IMR-90 (cell line): Measurements from ENCODE around the gene RPUSD1. TPM values are rescaled to one million over a fixed set of nuclear protein-coding genes. Genes with fewer than 3 reads are reported as not detected.

Experiments used
- ATAC-seq: fragments of 200-7000 bp; cut with Tn5 transposase; 2 replicates; pipeline ENCODE4 v1.9.1; 2020; ENCODE audit warnings: low read depth, mild to moderate bottlenecking, moderate library complexity
- BruUV-seq: library from RNA; stranded (reverse); fragments of 400-500 nt; replicated peaks from 2 replicates; lab custom pipeline; 2021; lab: Mats Ljungman, UMichigan
- CTCF ChIA-PET: fragments of 300-600 bp; formaldehyde crosslinking; extraction: SDS; loops from one replicate; lab custom pipeline; 2021; ENCODE audit warnings: antibody characterized with exemption; lab: Yijun Ruan, JAX
- POLR2A ChIA-PET: fragments of 300-600 bp; sonication (Branson Sonifier 250); formaldehyde crosslinking; loops from one replicate; lab custom pipeline; 2022; ENCODE audit warnings: antibody characterized with exemption; ENCODE audit not compliant: unreplicated experiment; lab: Charles Lee
- DNase-seq: peaks from one replicate; pipeline ENCODE4 v3.0.0; 2013
- H2AFZ ChIP-seq: replicated peaks from 2 replicates; pipeline ENCODE3; 2013; ENCODE audit warnings: low read length, mild to moderate bottlenecking; ENCODE audit not compliant: poor library complexity
- H2AK5ac ChIP-seq: 2 replicates; pipeline ENCODE4 v1.6.1; 2013; ENCODE audit warnings: low read depth, low read length, inconsistent platforms
- H2AK9ac ChIP-seq: replicated peaks from 2 replicates; pipeline ENCODE3; 2013; ENCODE audit warnings: mild to moderate bottlenecking, low read depth, low read length, moderate library complexity; ENCODE audit not compliant: poor library complexity
- H2BK120ac ChIP-seq: 2 replicates; pipeline ENCODE4 v1.6.1; 2013; ENCODE audit warnings: low read depth, low read length, inconsistent platforms
- H2BK15ac ChIP-seq: 3 replicates; pipeline ENCODE4 v1.6.1; 2013; ENCODE audit warnings: low read depth, low read length, inconsistent platforms
- H2BK20ac ChIP-seq: 2 replicates; pipeline ENCODE4 v1.6.1; 2013; ENCODE audit warnings: low read depth, mild to moderate bottlenecking, inconsistent platforms, low read length, moderate library complexity
- H2BK5ac ChIP-seq: 2 replicates; pipeline ENCODE4 v1.6.1; 2013; ENCODE audit warnings: mild to moderate bottlenecking, low read depth, low read length, inconsistent platforms; ENCODE audit not compliant: poor library complexity, severe bottlenecking
- H3K14ac ChIP-seq: replicated peaks from 2 replicates; pipeline ENCODE4 v1.6.1; 2013; ENCODE audit warnings: low read depth, low read length, inconsistent platforms
- H3K18ac ChIP-seq: 2 replicates; pipeline ENCODE4 v1.6.1; 2013; ENCODE audit warnings: low read depth, low read length, control low read depth
- H3K23ac ChIP-seq: 2 replicates; pipeline ENCODE4 v1.6.1; 2013; ENCODE audit warnings: low read depth, low read length, inconsistent platforms
- H3K27ac ChIP-seq: 2 replicates; pipeline ENCODE4 v1.5.1; 2013; ENCODE audit warnings: mild to moderate bottlenecking, control low read depth, low read length; ENCODE audit not compliant: insufficient read depth
- H3K27me3 ChIP-seq: 2 replicates; pipeline ENCODE4 v1.6.1; 2013; ENCODE audit warnings: low read length; ENCODE audit not compliant: control insufficient read depth, insufficient read depth
- H3K36me3 ChIP-seq: 2 replicates; pipeline ENCODE4 v1.6.1; 2013; ENCODE audit warnings: low read length, mixed read lengths; ENCODE audit not compliant: control insufficient read depth, insufficient read depth
- H3K4ac ChIP-seq: 2 replicates; pipeline ENCODE4 v1.6.1; 2013; ENCODE audit warnings: low read depth, low read length, inconsistent platforms
- H3K4me1 ChIP-seq: 2 replicates; pipeline ENCODE4 v1.6.1; 2013; ENCODE audit warnings: low read length, mixed read lengths; ENCODE audit not compliant: control insufficient read depth, insufficient read depth
- H3K4me2 ChIP-seq: 2 replicates; pipeline ENCODE4 v1.6.1; 2013; ENCODE audit warnings: low read depth, mild to moderate bottlenecking, control low read depth, low read length, moderate library complexity
- H3K4me3 ChIP-seq: 2 replicates; pipeline ENCODE4 v1.5.1; 2013; ENCODE audit warnings: low read depth, mild to moderate bottlenecking, control low read depth, low read length, moderate library complexity; ENCODE audit not compliant: insufficient read depth
- H3K56ac ChIP-seq: 2 replicates; pipeline ENCODE4 v1.6.1; 2013; ENCODE audit warnings: low read length, inconsistent platforms; ENCODE audit not compliant: insufficient read depth; ENCODE audit errors: extremely low read depth
- H3K79me1 ChIP-seq, 2 experiments: 2 replicates each; pipeline ENCODE4 v1.6.1; 2013; ENCODE audit warnings: low read length in 2 of 2, inconsistent platforms in 1 of 2, low read depth in 1 of 2
- H3K9ac ChIP-seq: 2 replicates; pipeline ENCODE4 v1.6.1; 2013; ENCODE audit warnings: low read depth, low read length, control low read depth
- H3K9me1 ChIP-seq: 2 replicates; pipeline ENCODE4 v1.6.1; 2013; ENCODE audit warnings: low read length, inconsistent platforms; ENCODE audit not compliant: insufficient read depth
- H3K9me3 ChIP-seq: 2 replicates; pipeline ENCODE4 v1.6.1; 2013; ENCODE audit warnings: low read length; ENCODE audit not compliant: control insufficient read depth, insufficient read depth
- H4K20me1 ChIP-seq: 2 replicates; pipeline ENCODE4 v1.6.1; 2013; ENCODE audit warnings: low read length, inconsistent platforms; ENCODE audit not compliant: insufficient read depth
- H4K5ac ChIP-seq: 2 replicates; pipeline ENCODE4 v1.6.1; 2013; ENCODE audit warnings: mild to moderate bottlenecking, low read depth, low read length, control low read depth
- H4K8ac ChIP-seq, 2 experiments: 2 replicates each; pipeline ENCODE4 v1.6.1; 2013; ENCODE audit warnings: low read depth in 2 of 2, low read length in 2 of 2, control low read depth in 1 of 2, inconsistent platforms in 1 of 2
- H4K91ac ChIP-seq: 2 replicates; pipeline ENCODE4 v1.6.1; 2013; ENCODE audit warnings: low read depth, low read length, inconsistent platforms; ENCODE audit not compliant: insufficient read depth
- BHLHE40 ChIP-seq: fragments of 150-350 bp; IDR thresholded peaks from 2 replicates; pipeline ENCODE4 v1.6.1; 2016; ENCODE audit warnings: mild to moderate bottlenecking, low read depth, low read length
- CEBPB ChIP-seq: IDR thresholded peaks from 2 replicates; pipeline ENCODE4 v1.6.1; 2012; ENCODE audit warnings: low read depth, low read length, improper control_type of control experiment
- CHD1 ChIP-seq: IDR thresholded peaks from 2 replicates; pipeline ENCODE4 v1.6.1; 2012; ENCODE audit warnings: low read depth, low read length, improper control_type of control experiment
- FOS ChIP-seq: fragments of 150-350 bp; IDR thresholded peaks from 2 replicates; pipeline ENCODE4 v1.6.1; 2016; ENCODE audit warnings: low read depth, low read length
- MAFK ChIP-seq: IDR thresholded peaks from 2 replicates; pipeline ENCODE4 v1.6.1; 2012; ENCODE audit warnings: low read depth, low read length, improper control_type of control experiment
- MAZ ChIP-seq: IDR thresholded peaks from 2 replicates; pipeline ENCODE4 v1.6.1; 2012; ENCODE audit warnings: low read depth, mild to moderate bottlenecking, low read length, improper control_type of control experiment, moderate library complexity, borderline replicate concordance
- MXI1 ChIP-seq: IDR thresholded peaks from 2 replicates; pipeline ENCODE4 v1.6.1; 2012; ENCODE audit warnings: low read depth, mild to moderate bottlenecking, low read length, moderate library complexity, borderline replicate concordance
- NFE2L2 ChIP-seq: fragments of 150-350 bp; IDR thresholded peaks from 2 replicates; pipeline ENCODE4 v1.6.1; 2016; ENCODE audit warnings: low read depth, mild to moderate bottlenecking, low read length
- POLR2A ChIP-seq: IDR thresholded peaks from 2 replicates; pipeline ENCODE4 v1.6.1; 2012; ENCODE audit warnings: mild to moderate bottlenecking, low read depth, low read length
- RAD21 ChIP-seq: IDR thresholded peaks from 2 replicates; pipeline ENCODE4 v1.6.1; 2012; ENCODE audit warnings: low read length, improper control_type of control experiment
- RCOR1 ChIP-seq: IDR thresholded peaks from 2 replicates; pipeline ENCODE4 v1.6.1; 2012; ENCODE audit warnings: mild to moderate bottlenecking, low read length, improper control_type of control experiment; ENCODE audit not compliant: insufficient replicate concordance
- RFX5 ChIP-seq: IDR thresholded peaks from 2 replicates; pipeline ENCODE4 v1.8.0; 2012; ENCODE audit warnings: low read depth, mild to moderate bottlenecking, low read length, moderate library complexity
- SMC3 ChIP-seq: fragments of 150-350 bp; IDR thresholded peaks from 2 replicates; pipeline ENCODE4 v1.6.1; 2016; ENCODE audit warnings: low read depth, mild to moderate bottlenecking, antibody characterized with exemption, low read length, moderate library complexity
- WGBS, 2 experiments: methylation state at CpG; one replicate each; pipeline versions ENCODE4 v1.1.5 to v1.1.7; 2013; ENCODE audit warnings: missing lambda C conversion rate in 2 of 2; ENCODE audit not compliant: insufficient read length in 1 of 2; ENCODE audit errors: extremely low coverage in 2 of 2; 5-methylcytosine and 5-hydroxymethylcytosine counted together
- dilution Hi-C: fragments of 300-500 bp; cut with HindIII; formaldehyde crosslinking; loops from one replicate; pipeline ENCODE4 v1.14.3; 2018; ENCODE audit warnings: low sequenced_read_pairs; ENCODE audit not compliant: unreplicated experiment
- in situ Hi-C: fragments of 300-500 bp; cut with MboI; formaldehyde crosslinking; loops from 3 replicates; pipeline ENCODE4 v1.14.3; 2019; ENCODE audit warnings: low sequenced_read_pairs, inconsistent platforms, mixed read lengths
- intact Hi-C: fragments of 100-400 bp; cut with micrococcal nuclease; formaldehyde crosslinking; loops from 2 replicates; pipeline ENCODE4 v1.10.0; 2022
- polyA plus RNA-seq, 3 experiments: library from polyadenylated mRNA; depleted of rRNA; stranded (reverse); fragments of >200 nt; gene quantifications; 2 replicates each; pipeline ENCODE4 v1.2.3, GENCODE V29; 2012; ENCODE audit warnings: low replicate concordance in 1 of 3
- total RNA-seq: library from RNA; depleted of rRNA; stranded (reverse); fragments of >200 nt; gene quantifications from 2 replicates; pipeline ENCODE4 v1.2.3, GENCODE V29; 2012
- TF ChIP-seq, protein P1 (sequence below): fragments of 150-350 bp; IDR thresholded peaks from 2 replicates; pipeline ENCODE4 v1.6.1; 2016; ENCODE audit warnings: low read depth, mild to moderate bottlenecking, low read length, moderate library complexity, borderline replicate concordance
- TF ChIP-seq, protein P2 (sequence below): conservative IDR thresholded peaks from 2 replicates; pipeline ENCODE4 v1.5.1; 2012; ENCODE audit warnings: mild to moderate bottlenecking, low read depth, low read length, improper control_type of control experiment
- TF ChIP-seq, protein P3 (sequence below): fragments of 150-350 bp; IDR thresholded peaks from 2 replicates; pipeline ENCODE4 v1.6.1; 2017; ENCODE audit warnings: mild to moderate bottlenecking, antibody characterized with exemption, low read length, low read depth

The RPUSD1 gene
- total and polyA plus RNA-seq, 2 of the 4 experiments (the other 2 are of a cell fraction): 13.1 to 32.3 TPM

DNA sequence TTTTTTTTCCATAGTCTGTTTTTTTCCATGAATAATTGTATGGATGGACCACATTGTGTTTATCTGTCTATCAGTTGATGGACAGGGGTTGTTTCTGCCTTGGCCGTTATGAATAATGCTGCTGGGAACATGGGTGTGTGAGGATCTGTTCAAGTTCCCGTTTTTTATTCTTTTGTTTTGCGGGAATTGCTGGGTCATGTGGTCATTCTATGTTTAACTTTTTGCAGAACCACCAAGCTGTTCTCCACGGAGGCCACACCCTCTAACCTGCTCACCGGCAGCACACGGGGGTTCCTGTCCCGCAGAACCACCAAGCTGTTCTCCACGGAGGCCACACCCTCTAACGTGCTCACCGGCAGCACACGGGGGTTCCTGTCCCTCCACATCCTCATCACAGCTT, 33.5 kb downstream of the RPUSD1 start:
- H3K4me3 ChIP-seq: no peak overlapping the region
- 79% methylated on average over 5 of the region's 11 CpGs; no CpG with 5 or more reads in 1 of the 2 experiments for WGBS, 2 experiments
- H3K27ac ChIP-seq: no peak overlapping the region
- ATAC-seq (no peak), DNase-seq (no peak)
- H3K9me1 ChIP-seq: no peaks in the 10 kb centered on the region
- intact Hi-C loops: no loop called here
- no peak overlapping the region for H2AK5ac ChIP-seq
- H2BK20ac ChIP-seq: no peak overlapping the region
- H3K9me3 ChIP-seq: peaks cover 3% of the 10 kb centered on the region
- POLR2A ChIA-PET: no interaction called here
- no peak overlapping the region for H4K5ac ChIP-seq
- CTCF ChIA-PET: no interaction called here
- no peak overlapping the region for H2BK15ac ChIP-seq
- in situ Hi-C loops: no loop called here
- no peak overlapping the region for H4K91ac ChIP-seq
- peaks cover 12% of the 10 kb centered on the region for H3K27me3 ChIP-seq
- H2BK5ac ChIP-seq: no peak overlapping the region
- no peaks in the 10 kb centered on the region for H3K4me1 ChIP-seq
- no peak overlapping the region for H3K23ac ChIP-seq
- no TSS peak for BruUV-seq
- dilution Hi-C loops: no loop called here
- no peak overlapping the region for H2BK120ac ChIP-seq
- H3K4me2 ChIP-seq: no peak overlapping the region
- no peaks in the 10 kb centered on the region for H3K79me1 ChIP-seq
- no peak overlapping the region for H2AFZ ChIP-seq
- no peak overlapping the region for H3K9ac ChIP-seq
- no peaks in the 10 kb centered on the region for H3K36me3 ChIP-seq
- H4K20me1 ChIP-seq: no peaks in the 10 kb centered on the region
- no peak overlapping the region for H3K56ac ChIP-seq
- no peak overlapping the region for H3K4ac ChIP-seq
- TF ChIP-seq RAD21: no peak
- no peak for TF ChIP-seq CEBPB
- TF ChIP-seq MAZ: no peak
- no peak for TF ChIP-seq MAFK
- TF ChIP-seq, protein P1, sequence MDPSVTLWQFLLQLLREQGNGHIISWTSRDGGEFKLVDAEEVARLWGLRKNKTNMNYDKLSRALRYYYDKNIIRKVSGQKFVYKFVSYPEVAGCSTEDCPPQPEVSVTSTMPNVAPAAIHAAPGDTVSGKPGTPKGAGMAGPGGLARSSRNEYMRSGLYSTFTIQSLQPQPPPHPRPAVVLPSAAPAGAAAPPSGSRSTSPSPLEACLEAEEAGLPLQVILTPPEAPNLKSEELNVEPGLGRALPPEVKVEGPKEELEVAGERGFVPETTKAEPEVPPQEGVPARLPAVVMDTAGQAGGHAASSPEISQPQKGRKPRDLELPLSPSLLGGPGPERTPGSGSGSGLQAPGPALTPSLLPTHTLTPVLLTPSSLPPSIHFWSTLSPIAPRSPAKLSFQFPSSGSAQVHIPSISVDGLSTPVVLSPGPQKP: no peak
- no peak for TF ChIP-seq CHD1
- TF ChIP-seq NFE2L2: no peak
- TF ChIP-seq FOS: no peak
- TF ChIP-seq, protein P2, sequence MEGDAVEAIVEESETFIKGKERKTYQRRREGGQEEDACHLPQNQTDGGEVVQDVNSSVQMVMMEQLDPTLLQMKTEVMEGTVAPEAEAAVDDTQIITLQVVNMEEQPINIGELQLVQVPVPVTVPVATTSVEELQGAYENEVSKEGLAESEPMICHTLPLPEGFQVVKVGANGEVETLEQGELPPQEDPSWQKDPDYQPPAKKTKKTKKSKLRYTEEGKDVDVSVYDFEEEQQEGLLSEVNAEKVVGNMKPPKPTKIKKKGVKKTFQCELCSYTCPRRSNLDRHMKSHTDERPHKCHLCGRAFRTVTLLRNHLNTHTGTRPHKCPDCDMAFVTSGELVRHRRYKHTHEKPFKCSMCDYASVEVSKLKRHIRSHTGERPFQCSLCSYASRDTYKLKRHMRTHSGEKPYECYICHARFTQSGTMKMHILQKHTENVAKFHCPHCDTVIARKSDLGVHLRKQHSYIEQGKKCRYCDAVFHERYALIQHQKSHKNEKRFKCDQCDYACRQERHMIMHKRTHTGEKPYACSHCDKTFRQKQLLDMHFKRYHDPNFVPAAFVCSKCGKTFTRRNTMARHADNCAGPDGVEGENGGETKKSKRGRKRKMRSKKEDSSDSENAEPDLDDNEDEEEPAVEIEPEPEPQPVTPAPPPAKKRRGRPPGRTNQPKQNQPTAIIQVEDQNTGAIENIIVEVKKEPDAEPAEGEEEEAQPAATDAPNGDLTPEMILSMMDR: no peak
- TF ChIP-seq RFX5: no peak
- TF ChIP-seq, protein P3, sequence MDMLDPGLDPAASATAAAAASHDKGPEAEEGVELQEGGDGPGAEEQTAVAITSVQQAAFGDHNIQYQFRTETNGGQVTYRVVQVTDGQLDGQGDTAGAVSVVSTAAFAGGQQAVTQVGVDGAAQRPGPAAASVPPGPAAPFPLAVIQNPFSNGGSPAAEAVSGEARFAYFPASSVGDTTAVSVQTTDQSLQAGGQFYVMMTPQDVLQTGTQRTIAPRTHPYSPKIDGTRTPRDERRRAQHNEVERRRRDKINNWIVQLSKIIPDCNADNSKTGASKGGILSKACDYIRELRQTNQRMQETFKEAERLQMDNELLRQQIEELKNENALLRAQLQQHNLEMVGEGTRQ: no peak
- TF ChIP-seq SMC3: no peak
- TF ChIP-seq RCOR1: no peak
- no peak for TF ChIP-seq BHLHE40
- no peak for TF ChIP-seq POLR2A
- no peak for TF ChIP-seq MXI1
- H4K8ac ChIP-seq: no peak overlapping the region
- no peak overlapping the region for H3K14ac ChIP-seq
- H3K18ac ChIP-seq: no peak overlapping the region
- H2AK9ac ChIP-seq: no peak overlapping the region
